Activated CD4-positive, alpha-beta T cell treated with anti-CD3 and anti-CD28 coated beads, Interleukin-2, amount 50 U/mL, for 48 hours (primary cell): ENCODE data around the gene CCDC85C.

ENCODE experiments used
- DNase-seq, 2 experiments: peaks; one replicate each; pipeline ENCODE4 v3.0.0-alpha.2; 2020

The CCDC85C gene

DNA sequence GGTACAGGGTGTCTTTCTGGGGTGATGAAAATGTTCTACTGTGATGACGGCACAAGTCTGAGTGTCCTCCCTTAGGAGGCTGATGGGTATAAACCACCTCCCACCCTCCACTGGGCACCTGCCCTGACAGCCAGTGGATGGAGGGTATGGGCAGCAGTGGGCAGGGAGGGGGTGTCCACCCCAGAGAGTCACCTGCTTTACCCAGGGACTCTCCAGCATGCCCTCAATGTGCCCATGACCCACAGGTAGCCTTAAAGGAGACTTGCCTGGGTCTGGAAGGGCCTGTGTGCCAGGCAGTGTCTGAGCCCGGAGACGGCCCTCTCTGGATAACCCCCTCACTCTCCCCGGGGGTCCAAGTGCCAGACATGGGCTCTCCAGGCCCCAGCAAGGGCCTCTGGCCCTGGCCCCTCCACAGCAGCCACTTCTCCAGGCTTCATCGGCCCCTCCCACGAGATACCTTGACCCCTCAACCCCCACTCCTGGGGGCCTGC is 84.0 kb downstream of the CCDC85C start:
- no peak for DNase-seq

DNA sequence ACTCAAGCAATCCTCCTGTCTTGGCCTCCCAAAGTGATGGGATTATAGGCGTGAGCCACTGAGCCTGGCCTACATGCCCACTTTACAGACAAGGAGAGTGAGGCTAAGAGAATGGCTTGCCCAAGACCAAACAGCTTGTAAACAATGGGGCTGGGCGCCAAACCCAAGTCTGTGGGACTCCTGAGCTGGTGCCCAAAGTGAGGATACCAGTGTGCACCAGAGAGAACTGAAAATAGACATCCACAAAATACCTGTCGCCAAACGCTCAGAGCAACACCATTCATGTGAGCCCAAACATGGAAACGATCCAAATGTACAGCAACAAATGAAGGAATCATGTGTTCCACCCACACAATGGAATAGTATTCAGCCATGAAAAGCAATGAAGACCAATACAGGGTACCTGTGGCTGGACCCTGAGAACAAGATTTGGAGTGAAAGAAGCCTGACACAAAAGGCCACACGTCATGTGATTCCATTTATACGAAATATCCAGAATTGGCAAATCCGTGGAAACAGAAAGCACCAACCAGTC is 84.6 kb downstream of the CCDC85C start:
- no peak for DNase-seq

DNA sequence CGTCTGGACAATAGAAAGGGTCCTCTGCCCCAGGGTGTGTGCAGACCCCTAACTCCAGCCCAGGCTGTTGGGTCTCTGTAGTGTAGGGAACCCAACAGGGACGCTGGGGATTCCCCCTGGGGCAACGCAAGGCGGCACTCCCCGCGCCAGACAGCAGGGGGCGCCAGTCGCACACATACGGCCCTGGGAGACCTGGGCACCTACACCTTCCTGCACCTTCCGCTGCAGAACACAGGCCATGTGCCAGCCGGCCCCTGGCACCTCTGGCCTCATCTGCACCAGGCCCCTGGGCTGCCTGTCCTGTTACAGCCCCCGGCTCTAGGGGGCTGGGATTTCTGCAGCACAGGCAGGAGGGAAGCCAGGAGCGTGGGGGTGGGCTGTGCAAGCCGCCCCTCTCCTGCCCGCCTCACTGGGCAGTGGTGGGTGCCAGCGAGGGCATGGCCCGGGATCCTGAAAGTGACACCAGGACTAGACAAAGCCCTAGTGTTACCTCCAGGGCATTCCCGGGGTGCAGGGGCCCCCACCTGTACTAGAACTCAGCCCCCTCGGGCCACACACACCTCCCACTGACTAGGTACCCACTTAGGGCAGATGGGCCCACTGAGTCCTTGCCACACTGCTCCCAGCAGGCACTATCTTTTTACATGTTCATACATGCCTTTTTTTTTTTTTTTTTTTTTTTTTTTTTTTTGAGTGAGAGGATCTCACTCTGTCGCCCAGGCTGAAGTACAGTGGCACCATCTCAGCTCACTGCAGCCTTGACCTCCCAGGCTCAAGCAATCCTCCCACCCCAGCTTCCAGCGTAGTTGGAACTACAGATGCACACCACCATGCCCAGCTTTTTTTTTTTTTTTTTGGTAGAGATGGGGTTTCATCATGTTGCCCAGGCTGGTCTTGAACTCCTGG is 85.3 kb downstream of the CCDC85C start:
- peak; percentile 87 to 90 for DNase-seq

DNA sequence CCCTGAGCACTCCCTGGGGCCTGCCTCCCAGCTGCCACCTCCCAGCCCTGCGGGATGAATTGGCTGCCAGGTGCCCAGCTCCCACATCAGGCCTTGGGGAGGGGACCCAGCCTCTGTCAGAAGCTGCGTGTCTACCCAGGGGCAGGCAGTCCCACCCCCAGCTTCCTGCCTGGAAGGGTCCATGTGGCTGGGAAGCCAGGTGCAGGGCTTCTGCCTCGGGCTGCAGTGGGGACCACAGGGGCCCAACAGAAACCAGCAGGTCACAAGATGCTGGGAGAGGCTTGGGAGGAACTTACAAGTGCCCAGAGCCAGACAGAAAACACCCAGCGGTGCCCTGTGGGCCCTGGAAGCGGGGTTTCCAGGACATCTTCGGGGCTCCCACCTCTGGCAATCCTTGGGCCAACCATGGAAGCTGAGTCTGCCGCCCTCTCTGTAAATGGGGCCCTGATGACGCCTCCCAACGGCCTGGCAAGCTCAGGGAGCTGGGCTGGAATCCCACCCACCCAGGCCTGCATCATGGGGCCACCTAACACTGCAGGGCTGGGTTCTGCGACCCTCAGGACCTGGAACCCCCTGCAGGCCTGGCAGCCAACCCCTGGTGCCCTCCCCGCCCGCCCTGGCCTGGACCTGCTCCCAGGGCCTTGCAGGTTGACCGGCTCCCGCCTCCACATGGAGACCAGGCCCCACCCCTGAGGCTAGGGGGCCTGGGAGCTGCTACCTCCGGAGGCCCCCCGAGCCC is 86.2 kb downstream of the CCDC85C start:
- DNase-seq = no peak

DNA sequence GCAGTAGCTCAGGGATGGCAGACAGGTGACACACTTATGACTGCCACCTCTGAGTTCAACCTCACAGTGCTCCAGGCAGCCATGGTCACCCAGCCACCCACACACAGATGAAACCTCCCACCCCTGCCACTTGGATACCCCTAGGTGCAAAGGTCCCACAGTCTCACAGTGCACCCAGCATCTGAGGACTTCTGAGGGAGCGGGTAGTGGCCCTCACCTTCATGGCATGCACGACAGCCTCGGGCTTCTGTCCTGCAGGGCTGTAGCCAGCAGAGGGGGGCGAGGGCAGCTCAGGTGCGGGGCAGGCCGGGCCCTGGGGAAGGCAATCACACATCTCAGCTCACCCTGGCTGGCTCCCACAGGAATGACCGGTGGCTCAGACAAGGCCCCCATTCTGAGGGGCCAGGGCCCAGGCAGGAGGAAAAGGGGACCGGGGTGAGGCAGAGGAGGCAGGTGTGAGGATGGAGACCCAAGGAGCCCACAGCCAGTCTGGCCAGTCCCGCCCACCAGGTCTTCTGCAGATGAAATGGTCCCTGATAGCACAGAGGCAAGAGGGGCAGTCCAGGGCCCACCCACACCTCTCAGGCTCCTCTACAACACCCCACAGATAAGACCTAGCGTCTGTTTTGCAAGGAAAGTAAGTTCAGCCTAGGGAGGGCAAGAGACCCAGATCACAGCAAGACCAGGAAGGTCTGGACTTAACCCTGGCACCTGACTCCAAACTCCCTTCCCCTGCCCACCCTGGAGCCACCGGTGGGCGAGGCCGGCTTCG is 87.0 kb downstream of the CCDC85C start:
- DNase-seq = no peak

DNA sequence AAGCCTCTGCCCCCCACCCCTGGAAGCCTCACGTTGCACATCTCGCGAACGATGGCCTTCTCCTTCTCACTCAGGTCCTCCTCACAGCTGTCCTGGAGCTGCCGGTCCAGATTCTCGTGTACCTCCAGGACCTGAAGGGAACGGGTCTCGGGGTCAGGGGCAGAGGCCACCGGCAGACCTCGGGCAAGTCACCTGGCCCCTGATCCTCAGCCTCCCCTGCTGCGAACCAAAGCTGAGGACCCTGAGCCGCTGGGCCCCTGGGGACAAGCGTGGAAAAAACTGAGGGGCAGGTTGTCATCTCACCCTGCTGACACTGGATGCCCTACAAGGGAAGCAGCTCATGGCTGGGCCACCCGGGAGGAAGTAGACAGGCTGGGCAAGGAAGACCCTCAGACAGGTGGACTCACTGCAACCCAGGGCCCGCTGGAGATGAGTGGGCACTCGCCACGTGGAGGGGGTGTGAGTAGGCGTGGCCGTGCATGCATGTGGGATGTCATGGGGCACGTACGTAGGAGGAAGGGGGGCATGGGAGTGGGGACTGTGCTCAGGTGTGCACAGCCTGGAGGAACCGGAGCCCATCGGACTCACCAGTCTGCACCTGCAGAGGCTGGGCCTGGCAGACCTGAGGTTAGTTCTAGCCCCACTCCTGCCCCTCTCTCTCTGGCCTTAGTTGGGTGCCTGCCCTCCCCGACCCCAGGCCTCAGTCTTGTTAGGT is 87.7 kb downstream of the CCDC85C start:
- no peak for DNase-seq

DNA sequence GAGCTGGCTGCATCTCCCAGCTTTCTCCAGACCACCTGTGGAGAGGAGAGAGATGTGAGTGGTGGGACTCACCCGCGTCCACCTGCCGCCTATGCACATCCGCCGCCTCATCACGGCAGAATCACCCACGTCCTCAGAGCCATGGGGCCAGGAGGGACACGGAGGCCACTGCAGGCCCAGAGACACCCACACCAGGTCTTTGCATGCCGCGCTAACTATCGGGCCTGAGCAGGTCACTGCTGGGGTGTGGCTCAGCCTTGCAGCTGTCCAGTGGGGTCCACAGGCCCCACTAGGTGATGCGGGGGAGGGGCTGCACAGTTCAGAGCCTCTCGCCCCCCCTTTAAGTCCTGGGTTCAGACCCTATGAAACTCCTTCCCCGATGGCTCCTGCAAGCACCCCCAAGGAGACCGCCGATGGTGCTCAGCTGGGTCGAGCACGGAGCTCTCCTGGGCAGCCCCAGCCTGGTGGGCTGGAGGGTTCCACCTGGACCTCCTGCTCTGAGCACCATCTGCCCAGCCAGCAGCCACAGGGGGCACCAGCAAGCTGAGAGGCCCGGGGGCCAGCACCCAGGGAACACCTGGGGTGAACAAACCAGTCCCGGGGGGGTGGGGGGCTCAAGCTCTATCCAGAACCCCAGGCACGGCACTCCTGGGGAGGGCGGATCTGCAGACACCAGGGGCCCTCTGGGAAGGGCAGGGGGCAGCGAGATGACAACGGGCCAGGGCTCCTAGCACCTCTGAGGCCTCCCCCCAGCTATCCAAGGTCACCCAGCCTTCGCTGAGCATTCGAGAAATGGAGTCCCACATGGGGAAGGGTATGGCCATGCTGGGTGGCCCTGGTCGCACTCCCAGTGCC is 88.5 kb downstream of the CCDC85C start:
- no peak for DNase-seq

DNA sequence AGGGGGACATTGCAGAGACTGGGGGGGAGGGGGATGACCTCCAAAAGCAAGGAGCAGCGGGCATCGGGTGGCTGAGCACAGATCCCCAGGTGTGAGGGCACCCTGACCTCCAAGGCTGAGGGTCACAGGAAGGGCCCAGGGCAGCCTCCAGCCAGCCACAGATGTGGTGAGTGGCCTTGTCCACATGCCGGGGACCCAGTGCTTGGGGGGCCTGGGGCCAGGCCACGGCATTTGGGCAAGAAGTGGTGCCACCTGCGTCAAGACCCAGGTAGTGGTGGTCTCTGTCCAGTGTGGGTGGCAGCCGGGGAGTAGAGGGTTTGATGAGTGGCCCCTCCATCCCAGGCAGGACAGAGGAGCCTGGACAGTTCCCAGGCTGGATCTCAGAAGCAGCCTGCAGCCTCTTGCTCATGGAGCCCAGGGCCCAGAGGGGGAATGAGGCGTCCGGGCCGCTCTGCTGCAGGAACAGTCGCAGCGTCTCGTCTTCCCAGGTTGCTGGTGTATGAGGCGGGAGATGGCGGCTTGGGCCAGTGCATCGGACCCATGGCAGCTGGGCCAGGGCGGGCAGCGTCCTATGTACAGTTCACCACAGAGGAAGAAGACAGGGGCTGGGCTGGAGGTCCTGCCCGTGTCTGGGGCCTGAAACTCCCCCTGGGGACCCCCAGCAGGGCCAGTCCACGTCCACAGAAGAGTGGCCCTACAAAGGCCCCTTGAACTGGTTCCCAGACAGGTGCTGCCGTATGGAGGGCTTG is 89.3 kb downstream of the CCDC85C start:
- no peak for DNase-seq

DNA sequence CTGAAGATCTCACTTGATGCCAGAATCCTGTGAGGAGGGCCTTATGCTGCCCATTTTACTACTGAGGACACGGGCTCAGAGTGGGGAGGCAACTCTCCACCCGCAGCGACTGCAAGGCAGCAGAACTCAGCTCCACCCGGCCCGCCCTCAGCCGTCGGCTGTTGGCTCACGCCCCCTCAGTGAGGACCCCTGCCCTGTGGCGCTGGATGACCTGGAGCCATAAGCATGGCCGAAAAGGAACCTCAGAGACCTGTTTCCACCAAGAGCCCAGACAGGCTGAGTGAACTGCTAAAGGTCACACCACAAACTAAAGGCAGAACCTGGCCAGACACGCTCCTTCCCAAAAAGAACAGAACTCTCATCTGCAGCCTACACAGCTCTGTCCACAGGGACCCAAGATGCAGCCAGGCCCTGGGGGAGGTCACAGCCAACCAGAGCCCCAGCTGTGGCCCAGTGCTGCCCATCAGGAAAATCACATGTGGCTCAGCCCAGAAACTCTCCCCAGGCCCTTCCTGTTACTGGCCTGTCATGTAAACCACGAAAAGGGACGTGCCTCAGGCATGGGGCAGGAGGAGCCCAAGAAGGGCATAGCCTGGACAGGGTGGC is 90.0 kb downstream of the CCDC85C start:
- DNase-seq = no peak

DNA sequence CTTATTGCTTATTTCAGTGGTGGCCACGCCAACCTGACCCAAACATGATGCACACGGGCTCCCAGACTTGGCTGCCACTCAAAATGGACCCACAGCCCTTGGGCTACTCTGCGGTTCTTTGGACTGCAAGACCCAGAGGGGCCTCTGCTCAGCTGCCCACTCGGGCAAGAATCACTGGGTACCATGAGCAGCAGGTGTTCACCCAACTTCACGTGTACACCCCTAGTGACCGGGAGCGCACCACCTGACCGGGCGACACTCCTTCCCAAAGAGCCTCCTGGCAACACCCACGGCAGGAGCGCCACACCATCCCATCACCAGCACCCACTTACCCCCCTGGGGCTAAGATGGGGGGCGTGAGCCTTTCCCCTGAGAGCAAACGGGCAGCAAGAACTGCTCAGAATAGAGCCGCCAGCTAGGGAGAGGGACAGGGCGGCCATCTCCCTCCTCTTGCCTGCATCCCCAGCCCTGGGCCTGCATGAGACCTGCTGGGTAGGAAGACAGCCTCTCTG is 90.8 kb downstream of the CCDC85C start:
- no peak for DNase-seq

DNA sequence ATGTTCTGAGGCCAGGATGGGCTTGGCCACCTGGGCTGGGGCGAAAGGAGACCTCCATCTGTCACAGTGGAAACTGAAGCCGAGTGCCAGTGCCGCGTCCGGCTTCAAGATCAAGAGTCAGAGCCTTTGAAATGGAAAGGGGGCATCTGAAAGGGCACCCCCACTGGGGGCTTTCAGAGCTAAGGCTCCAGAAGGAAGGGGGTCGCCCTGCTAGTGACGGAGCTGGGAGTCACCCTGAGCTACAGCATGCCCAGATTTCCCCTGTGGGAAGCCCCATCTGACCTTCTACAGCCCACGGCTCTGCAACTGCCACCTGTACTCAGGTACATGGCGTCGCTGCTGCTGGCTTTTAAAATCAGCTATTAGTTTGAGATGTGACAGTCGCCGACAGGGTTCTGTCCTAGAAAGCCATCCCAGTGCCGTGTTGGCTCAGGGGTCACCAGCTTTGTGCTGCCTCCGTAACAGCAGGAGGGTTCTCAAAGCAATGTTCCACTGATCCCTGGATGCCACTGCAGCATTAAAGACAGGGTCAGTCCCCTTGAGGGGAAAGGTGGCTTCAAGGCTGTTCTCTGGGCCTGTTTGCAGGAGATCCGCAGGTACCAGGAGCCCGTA is 91.3 kb downstream of the CCDC85C start:
- DNase-seq = no peak

DNA sequence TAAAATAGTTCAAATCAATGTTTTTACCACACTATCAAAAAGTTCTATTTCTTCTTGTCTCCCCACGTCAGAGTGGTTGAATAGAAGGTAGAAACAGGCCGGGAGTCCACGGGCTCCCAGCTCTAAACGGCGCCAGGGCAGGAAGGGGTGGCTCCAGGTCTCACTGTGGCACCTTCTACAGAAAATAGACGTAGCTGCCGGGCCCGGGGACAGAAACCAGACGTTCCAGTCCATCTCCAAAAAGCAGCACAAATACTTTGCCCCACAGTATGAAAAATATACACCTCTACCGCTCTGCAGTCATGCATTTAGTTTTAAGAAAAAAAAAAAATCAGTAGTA is 91.9 kb downstream of the CCDC85C start:
- no peak for DNase-seq

DNA sequence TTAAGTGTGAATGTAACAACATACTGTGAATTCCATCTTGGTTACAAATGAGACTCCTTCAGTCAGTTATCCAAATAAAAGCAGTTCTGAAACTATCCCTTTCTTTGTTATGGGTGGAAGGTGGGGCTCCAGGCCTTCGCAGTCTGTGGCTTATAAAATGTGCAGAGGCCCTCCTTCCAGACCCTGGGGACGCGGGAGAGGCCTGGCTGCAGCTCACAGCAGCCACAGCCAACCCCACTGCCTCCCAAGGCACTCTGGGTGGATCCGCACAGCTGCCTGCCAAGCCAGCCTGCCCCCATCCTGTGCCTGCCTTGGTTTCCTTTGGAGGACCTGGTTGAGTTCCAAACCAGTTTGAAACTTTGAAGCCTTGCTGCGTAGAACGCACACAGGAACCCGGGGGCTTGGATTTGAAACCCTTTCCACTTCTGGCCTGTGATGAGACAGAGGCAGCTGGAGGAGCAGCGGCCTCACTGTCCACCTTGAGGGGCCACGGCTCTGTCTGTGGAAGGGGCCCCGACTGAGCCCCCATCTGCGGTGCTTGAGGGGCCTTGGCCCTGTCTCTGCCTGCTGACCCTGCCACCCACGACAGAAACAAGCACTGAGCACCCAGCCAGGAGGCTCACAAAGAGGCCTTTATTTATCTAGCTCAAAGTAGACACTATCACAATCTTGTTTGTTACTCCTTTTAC is 92.4 kb downstream of the CCDC85C start:
- DNase-seq = no peak

DNA sequence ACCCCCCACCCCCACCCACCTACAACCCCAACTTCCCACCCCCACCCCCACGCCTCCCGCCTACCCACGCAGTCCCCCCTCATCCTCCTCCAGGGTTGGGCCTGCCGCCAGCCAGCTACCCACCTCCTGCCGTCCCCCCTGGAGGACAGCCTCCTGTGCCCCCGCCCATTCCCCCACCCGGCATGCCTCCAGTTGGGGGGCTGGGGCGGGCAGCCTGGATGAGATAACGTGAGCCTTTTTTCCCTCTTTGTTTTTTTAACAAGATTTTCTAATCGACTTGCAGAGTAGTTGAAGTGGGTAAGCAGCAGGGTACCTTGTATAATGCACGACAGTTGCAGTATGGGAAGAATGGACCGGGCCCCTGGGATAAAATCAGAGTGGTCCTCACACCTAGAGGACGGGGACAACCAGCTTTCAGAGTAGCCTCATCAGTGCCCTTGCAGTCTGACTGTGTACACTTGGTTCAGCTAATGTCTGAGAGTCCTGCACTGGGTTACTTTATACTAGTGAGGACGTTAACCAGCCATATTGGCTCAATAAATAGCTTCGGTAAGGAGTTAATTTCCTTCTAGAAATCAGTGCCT is 93.4 kb downstream of the CCDC85C start:
- no peak for DNase-seq

DNA sequence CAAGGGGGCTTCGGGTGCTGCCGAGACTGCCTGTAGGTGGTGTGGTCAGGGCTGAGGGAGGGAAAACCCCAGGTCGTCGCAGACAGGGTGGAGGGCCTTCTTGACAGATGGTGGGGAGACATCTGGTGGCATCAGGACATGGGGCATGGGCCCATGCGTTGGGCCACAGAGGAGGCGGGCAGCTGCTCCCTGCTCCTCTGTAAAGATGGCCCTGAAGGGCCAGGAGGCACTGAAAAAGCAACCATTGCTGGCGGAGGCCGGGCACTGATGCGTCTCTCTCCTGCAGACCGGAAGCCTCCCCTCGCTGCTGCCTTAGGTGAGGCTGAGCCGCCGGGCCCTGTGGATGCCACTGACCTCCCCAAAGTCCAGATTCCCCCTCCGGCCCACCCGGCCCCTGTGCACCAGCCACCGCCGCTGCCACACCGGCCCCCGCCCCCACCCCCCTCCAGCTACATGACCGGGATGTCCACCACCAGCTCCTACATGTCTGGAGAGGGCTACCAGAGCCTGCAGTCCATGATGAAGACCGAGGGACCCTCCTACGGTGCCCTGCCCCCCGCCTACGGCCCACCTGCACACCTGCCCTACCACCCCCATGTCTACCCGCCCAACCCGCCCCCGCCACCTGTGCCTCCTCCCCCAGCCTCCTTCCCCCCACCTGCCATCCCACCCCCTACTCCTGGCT is 94.0 kb downstream of the CCDC85C start:
- DNase-seq = no peak

DNA sequence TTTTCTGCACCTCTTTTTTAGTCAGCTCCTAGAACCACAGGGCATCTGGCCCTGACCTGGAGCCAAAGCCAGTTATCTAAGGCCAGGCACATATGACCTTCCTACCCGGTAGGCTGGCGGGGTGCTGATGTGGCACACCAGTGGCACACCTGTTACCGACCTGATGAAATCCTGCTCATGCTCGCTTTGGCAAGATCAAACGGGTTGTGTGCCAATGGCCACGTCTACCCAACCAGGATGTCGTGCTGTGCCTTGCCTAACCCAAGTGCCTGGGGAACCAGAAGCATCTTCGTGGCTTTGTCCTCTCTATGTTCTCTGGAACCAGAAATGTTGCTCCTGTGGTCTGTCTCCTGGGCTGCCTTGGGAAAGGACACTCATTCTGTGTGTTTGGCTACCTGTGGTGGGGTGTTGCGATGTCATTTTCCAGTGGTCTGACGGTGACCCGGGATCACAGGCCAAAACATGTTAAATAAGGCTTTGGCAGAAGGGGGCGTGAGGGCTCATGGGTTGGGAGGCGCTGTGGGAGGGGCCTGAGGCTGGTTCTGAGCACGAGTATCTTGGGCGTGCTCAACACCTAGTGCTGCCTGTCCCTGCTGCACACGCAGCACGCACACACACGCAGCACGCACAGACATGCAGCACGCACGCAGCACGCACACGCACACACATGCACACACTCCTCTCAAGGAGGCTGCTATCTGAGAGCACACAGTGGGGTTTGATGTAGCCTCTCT is 94.9 kb downstream of the CCDC85C start:
- DNase-seq = no peak
